Ovary (tissue), 9 donors: ENCODE measurements around the gene ZMYND8. TPM values are rescaled to one million over a fixed set of nuclear protein-coding genes. Genes with fewer than 3 reads are reported as not detected.

Experiments
- DNase-seq, 5 donors: peaks; one replicate each; pipeline ENCODE4 v3.0.0-alpha.2; 2019 to 2020
- H3K27ac ChIP-seq, 2 donors: fragments of 200-600 bp; one replicate each; pipeline versions ENCODE4 v1.5.1 to v1.8.0; 2019 to 2022
- H3K27me3 ChIP-seq: fragments of 200-600 bp; one replicate; pipeline ENCODE4 v1.8.0; 2022
- H3K36me3 ChIP-seq: fragments of 200-600 bp; sonication (generic); one replicate; pipeline ENCODE4 v1.5.1; 2019
- H3K4me1 ChIP-seq: one replicate; pipeline ENCODE4 v1.8.1; 2013; ENCODE audit warnings: mild to moderate bottlenecking, moderate library complexity; ENCODE audit not compliant: insufficient read depth
- H3K4me3 ChIP-seq: fragments of 200-600 bp; sonication (generic); one replicate; pipeline ENCODE4 v1.5.1; 2017
- H3K9me3 ChIP-seq, 2 donors: fragments of 200-600 bp in 1 of 2; sonication (generic) in 1 of 2; one replicate each; pipeline versions ENCODE4 v1.5.1 to v1.8.1; 2013 to 2019; ENCODE audit warnings: mild to moderate bottlenecking in 1 of 2, moderate library complexity in 1 of 2
- EP300 ChIP-seq: sonication (generic); formaldehyde crosslinking; IDR thresholded peaks from one replicate; pipeline ENCODE4 v1.6.1; 2017; ENCODE audit warnings: antibody characterized with exemption
- POLR2A ChIP-seq: fragments of 450-650 bp; IDR thresholded peaks from one replicate; pipeline ENCODE4 v1.6.1; 2017; ENCODE audit warnings: antibody characterized with exemption, mild to moderate bottlenecking, moderate library complexity
- WGBS, 3 donors: extraction: QIAGEN DNeasy Blood & Tissue Kit in 1 of 3; methylation state at CpG; one replicate each; pipeline versions ENCODE4 v1.1.5 to v1.1.7; 2013 to 2017; 5-methylcytosine and 5-hydroxymethylcytosine counted together
- intact Hi-C, 4 donors: fragments of 100-400 bp; cut with DNase I; formaldehyde crosslinking; loops; one replicate each; pipeline versions ENCODE4 v1.11.0 to v1.15.1; 2022 to 2023
- polyA plus RNA-seq, 2 donors: library from polyadenylated mRNA; stranded (reverse); fragments of 200-250 nt in 1 of 2; fragments of 350-450 nt in 1 of 2; fragmentation: Illumina TruSeq in 1 of 2; extraction: RNeasy Lipid Tissue Mini Kit (QIAGEN cat#74804) in 1 of 2; gene quantifications; one replicate each; pipeline ENCODE4 v1.2.3, GENCODE V29; 2013 to 2014
- total RNA-seq, 7 donors: library from RNA; depleted of rRNA in 2 of 7; stranded (reverse); fragments of >200 nt in 2 of 7; fragmentation: NEBNext Ultra II Directional in 3 of 7; extraction: Animal tissue kit (Norgen Biotek cat#: 25700) in 3 of 7; gene quantifications; one replicate each; pipeline versions ENCODE4 v1.1.0 to v1.2.4, GENCODE V29; 2016 to 2023
- TF ChIP-seq, protein P1 (sequence below), 3 donors: fragments of 450-650 bp in 2 of 3; fragments of 200-600 bp in 1 of 3; IDR thresholded peaks; one replicate each; pipeline versions ENCODE4 v1.5.1 to v1.8.0; 2016 to 2022; ENCODE audit warnings: antibody characterized with exemption in 3 of 3, mild to moderate bottlenecking in 1 of 3
- donor health status: DM: no; HTN: no; CAD: no; lungs with moderate emphysema.
- donor health status: DM: no; HTN: no; CAD: no.
- donor health status: Bipolar disorder and iron deficiency.
- donor health status: DM: yes; HTN: yes; CAD: no.
- donor health status: DM: no; HTN: no; CAD: no.
- donor health status: DM: yes; HTN: yes; CAD: no.

Gene ZMYND8
- total and polyA plus RNA-seq, 9 donors = 8.3 to 40.7 (median 30.5) TPM

DNA sequence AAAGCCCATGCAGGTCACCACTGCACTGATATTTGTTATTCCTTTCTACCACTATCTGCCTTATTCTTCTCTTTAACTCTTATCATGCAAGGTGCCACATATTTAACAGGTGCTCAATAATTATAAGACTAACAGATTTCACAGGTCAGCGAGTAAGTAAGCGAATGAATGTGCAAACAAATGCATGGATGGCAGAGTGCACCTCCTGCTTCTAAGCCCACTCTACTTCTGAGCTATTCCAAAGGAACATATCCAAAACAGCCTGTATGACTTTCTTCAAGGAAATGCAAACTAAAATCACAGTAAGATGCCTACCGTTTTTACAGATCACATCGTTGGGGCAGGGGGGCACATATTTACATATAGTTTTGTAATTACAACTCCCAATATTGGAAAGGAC, 71.3 kb downstream of the ZMYND8 start:
- TF ChIP-seq, protein P1, sequence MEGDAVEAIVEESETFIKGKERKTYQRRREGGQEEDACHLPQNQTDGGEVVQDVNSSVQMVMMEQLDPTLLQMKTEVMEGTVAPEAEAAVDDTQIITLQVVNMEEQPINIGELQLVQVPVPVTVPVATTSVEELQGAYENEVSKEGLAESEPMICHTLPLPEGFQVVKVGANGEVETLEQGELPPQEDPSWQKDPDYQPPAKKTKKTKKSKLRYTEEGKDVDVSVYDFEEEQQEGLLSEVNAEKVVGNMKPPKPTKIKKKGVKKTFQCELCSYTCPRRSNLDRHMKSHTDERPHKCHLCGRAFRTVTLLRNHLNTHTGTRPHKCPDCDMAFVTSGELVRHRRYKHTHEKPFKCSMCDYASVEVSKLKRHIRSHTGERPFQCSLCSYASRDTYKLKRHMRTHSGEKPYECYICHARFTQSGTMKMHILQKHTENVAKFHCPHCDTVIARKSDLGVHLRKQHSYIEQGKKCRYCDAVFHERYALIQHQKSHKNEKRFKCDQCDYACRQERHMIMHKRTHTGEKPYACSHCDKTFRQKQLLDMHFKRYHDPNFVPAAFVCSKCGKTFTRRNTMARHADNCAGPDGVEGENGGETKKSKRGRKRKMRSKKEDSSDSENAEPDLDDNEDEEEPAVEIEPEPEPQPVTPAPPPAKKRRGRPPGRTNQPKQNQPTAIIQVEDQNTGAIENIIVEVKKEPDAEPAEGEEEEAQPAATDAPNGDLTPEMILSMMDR (IDR thresholded peaks at IDR 0.05) = no peak
- no peaks in the 10 kb centered on the region for H3K4me1 ChIP-seq
- H3K9me3 ChIP-seq = no peaks in the 10 kb centered on the region
- no peak overlapping the region for H3K27ac ChIP-seq
- intact Hi-C loops = no loop called here
- no peak overlapping the region for H3K4me3 ChIP-seq
- 84 to 94% (median 90%) methylated on average over 4 of the region's 4 CpGs for WGBS, 3 donors
- no peaks in the 10 kb centered on the region for H3K27me3 ChIP-seq
- H3K36me3 ChIP-seq = no peaks in the 10 kb centered on the region
- DNase-seq = no peak

DNA sequence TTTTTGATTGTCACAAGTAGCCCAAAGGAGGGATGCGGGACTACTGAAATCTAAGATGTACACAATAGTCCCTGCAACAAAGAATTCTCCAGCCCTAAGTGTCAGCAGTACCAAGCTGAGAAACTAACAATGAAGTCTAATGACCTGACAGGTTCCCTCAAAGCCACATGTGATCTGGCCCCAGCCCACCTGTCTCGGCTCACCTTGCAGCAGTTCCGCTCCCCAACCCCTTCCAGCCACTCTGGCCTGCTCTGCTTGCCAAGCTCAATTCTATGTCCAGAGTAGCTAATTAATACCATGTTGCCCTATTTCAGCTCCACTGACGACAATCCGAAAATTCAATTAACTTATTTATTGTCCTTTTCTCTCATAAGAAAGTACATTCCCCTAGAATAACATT, 72.1 kb downstream of the ZMYND8 start:
- TF ChIP-seq EP300 = no peak
- intact Hi-C loops = no loop called here
- Histone ChIP-seq H3K4me1 (no peaks in the 10 kb centered on the region), H3K4me3 (no peak overlapping the region), H3K9me3 (no peaks in the 10 kb centered on the region), H3K36me3 (no peaks in the 10 kb centered on the region), H3K27ac (no peak overlapping the region), H3K27me3 (no peaks in the 10 kb centered on the region)
- 97 to 99% (median 98%) methylated on average over 5 of the region's 5 CpGs for WGBS, 3 donors
- DNase-seq = no peak

DNA sequence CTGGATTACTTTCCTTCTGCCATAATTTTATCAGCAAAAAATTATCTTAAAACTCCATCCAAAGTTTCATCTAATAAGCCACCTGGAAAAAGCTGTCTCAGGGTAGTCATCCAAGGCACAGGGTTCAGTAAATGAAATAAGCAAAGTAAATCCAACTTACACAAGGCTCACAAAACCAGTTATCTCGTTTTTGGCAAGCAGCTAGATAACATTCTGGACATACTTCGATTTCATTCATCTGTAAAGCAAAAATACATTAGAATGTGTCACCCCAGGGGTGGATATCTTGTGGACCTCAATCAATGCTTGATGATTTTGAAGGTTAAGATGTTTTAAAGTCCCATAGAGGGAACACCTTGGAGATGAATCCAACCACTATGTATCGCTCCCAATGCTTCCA, 73.1 kb downstream of the ZMYND8 start:
- Histone ChIP-seq H3K9me3 (no peaks in the 10 kb centered on the region), H3K27ac (no peak overlapping the region), H3K27me3 (no peaks in the 10 kb centered on the region), H3K4me3 (no peak overlapping the region), H3K4me1 (no peaks in the 10 kb centered on the region), H3K36me3 (no peaks in the 10 kb centered on the region)
- TF ChIP-seq POLR2A = no peak
- TF ChIP-seq, protein P1 (IDR thresholded peaks at IDR 0.05) = no peak
- TF ChIP-seq EP300 = no peak
- intact Hi-C loops = no loop called here
- 65 to 79% (median 67%) methylated on average over 3 of the region's 3 CpGs for WGBS, 3 donors
- DNase-seq = no peak

DNA sequence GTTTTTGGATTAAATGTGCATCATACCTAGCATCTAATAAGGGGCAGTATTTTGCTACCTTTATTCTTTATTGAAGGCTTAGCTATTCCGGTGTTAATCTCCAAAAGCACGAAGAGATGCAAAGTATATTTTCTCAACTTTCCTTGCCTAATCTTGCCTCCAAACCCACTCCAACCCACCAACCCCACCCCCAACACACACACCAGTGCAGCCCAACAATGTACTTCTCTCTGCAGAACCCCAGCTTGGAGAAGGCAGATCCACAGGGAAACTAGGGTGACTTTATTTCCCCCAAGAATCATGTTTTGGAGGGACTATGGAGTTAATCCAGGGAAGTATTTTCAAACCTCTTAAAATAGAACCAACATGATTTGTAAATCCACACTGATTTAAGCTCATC, 73.6 kb downstream of the ZMYND8 start:
- H3K27me3 ChIP-seq = no peaks in the 10 kb centered on the region
- H3K4me3 ChIP-seq = no peak overlapping the region
- no peak overlapping the region for H3K27ac ChIP-seq
- H3K36me3 ChIP-seq = no peaks in the 10 kb centered on the region
- DNase-seq = no peak
- intact Hi-C loops = no loop called here
- H3K9me3 ChIP-seq = no peaks in the 10 kb centered on the region
- H3K4me1 ChIP-seq = no peaks in the 10 kb centered on the region
- TF ChIP-seq, protein P1 (IDR thresholded peaks at IDR 0.05) = no peak
- TF ChIP-seq EP300 = no peak
- no peak for TF ChIP-seq POLR2A
- 93 to 94% (median 94%) methylated on average over 2 of the region's 2 CpGs for WGBS, 3 donors

DNA sequence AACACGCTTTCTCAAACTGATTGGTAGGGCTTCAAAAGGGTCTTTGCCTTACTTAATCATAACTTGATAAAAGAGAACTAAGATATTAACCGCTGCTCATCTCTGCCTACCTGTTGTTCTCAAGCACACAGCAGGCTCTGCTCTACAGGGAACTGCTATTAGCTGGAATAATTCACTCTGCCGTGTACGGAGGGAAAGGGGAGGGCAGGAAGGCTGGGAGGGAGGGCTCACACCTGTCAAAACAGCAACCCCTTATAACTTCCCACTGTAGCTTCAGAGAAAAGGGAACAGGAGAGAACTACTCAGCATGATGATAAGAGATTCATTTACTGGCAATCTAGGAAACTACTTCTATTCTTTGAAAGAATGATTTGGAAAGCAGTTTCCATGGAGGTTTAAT, 75.1 kb downstream of the ZMYND8 start:
- Histone ChIP-seq H3K9me3 (no peaks in the 10 kb centered on the region), H3K4me3 (no peak overlapping the region), H3K4me1 (no peaks in the 10 kb centered on the region), H3K27ac (no peak overlapping the region), H3K36me3 (no peaks in the 10 kb centered on the region), H3K27me3 (no peaks in the 10 kb centered on the region)
- DNase-seq = no peak
- no peak for TF ChIP-seq POLR2A
- TF ChIP-seq, protein P1 (IDR thresholded peaks at IDR 0.05) = no peak
- no peak for TF ChIP-seq EP300
- intact Hi-C loops = no loop called here
- WGBS, 3 donors = 59 to 65% (median 64%) methylated on average over 4 of the region's 4 CpGs
